ENCODE results near the gene VAV3.

VAV3 gene

DNA sequence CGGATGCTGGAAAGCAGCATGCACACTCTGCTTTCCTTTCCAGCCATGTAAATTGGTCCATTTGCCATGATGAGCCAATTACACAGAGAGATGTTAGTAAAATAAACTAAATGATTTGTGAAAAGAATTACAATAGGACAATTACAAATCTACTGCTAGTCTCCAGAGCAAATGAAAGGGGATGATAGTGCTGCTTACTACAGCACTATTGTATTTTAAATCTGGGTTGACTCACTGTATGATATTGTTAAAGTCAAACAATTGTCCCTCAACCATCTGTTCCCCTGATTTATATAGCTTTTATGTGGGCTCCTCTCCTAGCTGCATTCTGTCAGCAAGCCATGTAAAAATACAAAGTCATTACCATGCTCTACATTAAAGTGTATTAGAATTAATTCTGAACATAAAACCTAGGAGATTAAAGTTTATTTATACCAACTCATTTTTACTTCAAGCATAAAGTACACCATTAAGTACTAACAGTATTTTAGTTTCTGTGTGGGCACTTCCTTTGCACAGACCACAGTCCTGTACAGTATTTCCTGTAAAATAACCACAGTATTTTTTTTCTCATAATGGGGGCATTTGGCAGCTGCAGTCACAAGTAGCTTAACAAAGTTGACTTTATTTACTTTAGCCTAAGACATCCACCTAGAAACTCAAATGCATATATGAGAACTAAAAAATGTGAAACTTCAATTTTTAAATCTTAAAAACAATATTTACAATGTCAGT, 135.8 kb downstream of the VAV3 start:
- DNase-seq: peak; percentile 57

DNA sequence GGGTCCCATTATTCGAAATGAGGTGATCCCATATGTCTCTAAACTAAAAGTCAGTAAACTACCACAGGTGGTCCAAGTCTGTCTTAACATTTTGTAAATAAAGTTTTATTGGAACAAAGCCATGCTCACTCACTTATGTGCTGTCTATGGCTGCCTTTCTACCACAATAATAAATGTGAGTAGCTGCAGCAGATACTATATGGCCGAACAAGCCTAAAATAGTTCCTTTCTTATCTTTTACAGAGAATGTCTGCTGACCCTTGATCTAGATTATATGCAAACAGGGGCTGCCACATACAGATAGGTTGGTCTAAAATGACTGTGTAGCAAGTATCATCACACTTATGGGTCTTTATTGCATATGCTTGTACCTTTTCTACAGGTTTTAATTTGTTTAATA, 140.0 kb downstream of the VAV3 start:
- no peak for DNase-seq

DNA sequence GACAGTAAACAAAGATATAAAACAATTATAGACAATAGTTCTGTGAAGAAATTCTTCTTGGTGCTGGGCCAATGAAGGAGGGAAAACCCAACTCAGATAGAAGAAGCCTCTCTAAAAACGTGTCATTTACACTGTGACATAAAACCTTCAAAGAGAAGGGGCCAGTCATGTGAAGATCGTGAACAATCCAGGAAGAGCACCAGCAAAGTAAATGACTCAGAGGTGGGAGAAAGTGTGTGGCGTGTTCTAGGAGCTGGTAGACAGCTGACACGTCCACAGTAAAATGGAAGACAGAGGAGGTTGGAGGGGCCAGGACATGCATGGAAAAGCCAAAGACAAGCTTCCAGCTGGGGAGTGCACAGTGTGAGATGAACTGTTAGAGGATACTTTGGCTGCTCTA, 143.6 kb downstream of the VAV3 start:
- no peak for DNase-seq

DNA sequence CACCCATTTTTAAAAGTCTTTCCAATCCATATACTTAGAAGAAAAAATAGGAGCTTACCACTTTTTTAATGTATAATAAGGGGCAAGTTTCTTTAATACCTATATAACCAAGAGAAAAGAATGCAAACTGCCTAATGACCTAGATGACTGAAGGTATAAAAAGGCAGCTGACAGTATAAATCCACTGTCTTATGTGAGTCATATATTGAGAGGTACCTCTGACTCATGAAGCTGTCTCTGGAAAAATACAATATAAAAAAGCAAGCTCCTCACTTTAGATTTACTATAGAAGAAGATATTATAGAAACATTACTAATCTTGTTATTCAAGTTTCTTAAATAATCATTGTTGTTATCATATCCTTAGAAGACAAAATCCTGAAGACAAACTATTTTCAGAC, 144.2 kb downstream of the VAV3 start:
- DNase-seq: no peak

GRCh38 chr1:107817935-107818334, 147.0 kb downstream of the VAV3 start:
- DNase-seq: no peak

DNA sequence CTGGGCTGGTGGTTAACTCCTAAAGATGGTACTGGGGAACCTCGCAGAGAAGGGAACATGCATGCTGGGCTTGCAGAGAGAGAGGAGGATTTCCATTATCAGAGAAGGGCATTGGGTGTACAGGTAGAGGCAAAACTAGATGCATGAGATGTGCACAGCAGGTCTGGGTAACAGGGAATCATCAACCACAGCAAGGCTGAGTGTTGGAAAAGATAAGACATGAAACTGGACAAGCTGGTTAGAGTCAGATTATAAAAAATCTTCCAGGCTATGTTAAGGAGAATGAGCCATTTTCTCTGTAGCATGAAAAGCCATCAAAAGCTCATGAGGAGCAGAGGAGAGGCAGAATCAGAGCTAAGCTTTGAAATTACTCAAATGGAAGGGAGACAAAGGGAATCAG, 147.8 kb downstream of the VAV3 start:
- no peak for DNase-seq

- no peak for DNase-seq
These were observed 154.6 kb downstream of the VAV3 start for GRCh38 chr1:107810291-107810951.

DNA sequence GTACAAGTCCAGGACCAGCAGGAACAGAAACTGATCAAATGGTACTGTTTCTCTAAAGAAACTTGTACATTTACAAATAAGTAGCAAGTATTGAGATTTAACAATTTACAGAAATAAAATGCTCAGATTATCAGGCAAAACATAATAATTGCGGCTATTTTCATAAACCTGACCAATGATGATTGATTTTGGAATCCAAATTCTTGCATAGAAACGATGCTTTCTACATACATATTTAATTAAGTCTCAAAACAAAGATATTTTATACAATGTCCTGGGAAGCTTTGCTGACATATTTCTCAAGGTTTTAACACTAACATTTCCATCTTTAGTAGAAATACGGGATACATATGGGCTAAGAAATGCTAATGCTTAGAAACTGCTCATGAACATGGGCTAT, 157.1 kb downstream of the VAV3 start:
- DNase-seq: no peak

DNA sequence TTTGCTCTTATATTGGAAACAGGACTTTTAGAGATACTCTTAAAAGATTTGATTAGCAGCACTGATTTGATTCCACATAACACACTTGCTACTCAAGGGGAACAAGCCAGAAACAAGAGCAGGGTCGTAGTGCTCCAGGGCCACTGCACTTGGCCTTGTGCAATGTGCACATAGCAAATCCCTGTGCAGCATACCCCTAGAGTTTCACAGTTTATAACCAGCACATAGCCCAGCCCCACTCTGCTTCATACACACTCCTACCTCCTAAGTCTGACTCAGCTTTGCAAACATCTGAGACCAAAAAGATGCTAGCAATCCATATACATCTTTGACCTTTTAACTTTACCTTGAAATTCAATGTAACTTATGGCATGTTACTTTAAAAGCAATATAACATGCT, 157.6 kb downstream of the VAV3 start:
- DNase-seq: no peak

DNA sequence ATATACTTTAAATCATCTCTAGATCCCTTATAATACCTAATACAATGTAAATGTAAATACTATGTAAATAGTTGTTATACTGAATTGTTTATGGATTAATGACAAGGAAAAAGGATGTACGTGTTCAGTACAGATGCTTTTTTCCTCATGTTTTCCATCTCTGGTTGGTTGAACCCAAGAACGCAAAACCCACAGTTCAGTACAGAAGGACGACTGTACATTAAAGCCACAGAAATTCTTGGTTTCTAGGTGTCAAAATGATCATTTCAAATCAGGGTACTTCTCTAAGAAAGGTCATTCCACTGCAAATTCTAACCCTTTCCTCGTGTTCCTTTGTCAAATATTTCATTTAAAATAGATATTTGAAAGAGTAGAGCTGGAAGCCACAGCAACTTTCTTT, 158.1 kb downstream of the VAV3 start:
- DNase-seq: no peak

- DNase-seq: no peak
These were observed 160.2 kb downstream of the VAV3 start for GRCh38 chr1:107804741-107805140.

GRCh38 chr1:107804134-107804533, 160.8 kb downstream of the VAV3 start:
- no peak for DNase-seq

- DNase-seq: no peak
These were observed 161.4 kb downstream of the VAV3 start for GRCh38 chr1:107803579-107803978.

GRCh38 chr1:107802654-107803053, 162.3 kb downstream of the VAV3 start:
- no peak for DNase-seq

DNA sequence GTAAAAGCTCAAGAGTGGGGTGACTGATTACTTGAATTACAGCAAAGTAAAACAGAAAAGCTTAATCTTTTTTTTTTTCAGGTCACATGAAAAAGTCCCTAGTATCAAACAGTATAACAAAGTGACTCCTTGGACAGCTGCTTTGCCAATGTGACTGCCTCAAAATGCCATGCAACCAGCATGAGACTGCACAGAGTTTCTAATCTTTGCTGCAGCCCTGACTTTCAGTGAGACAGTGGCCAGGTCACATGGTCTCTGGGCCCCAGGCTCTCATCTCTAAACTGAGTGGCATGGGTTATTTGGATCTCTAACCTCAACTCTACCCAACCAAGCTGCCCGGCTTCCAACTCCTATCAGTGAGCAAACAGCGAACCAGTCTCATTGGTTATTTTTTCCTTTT, 169.0 kb downstream of the VAV3 start:
- no peak for DNase-seq

DNA sequence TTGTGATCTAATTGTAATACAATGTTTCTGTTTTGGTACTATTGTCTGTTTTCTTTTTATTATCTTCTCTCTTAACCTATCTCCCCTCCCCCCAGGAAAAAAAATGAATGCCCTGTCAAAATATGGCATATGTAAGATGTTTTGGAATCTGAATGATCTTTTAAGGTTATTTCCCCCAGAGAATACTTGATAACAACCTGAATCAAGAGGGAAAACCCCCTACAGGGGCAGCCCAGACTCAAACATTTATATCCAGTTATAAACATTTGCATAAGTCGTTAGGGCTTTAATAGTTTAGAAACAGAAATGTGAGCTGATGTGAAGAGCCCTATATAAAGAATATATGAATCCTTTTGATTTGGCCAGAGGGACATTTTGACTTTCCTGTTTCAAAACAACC, 169.5 kb downstream of the VAV3 start:
- no peak for DNase-seq

GRCh38 chr1:107794571-107794970, 170.4 kb downstream of the VAV3 start:
- DNase-seq: no peak

GRCh38 chr1:107793896-107794453, 171.0 kb downstream of the VAV3 start:
- no peak for DNase-seq

DNA sequence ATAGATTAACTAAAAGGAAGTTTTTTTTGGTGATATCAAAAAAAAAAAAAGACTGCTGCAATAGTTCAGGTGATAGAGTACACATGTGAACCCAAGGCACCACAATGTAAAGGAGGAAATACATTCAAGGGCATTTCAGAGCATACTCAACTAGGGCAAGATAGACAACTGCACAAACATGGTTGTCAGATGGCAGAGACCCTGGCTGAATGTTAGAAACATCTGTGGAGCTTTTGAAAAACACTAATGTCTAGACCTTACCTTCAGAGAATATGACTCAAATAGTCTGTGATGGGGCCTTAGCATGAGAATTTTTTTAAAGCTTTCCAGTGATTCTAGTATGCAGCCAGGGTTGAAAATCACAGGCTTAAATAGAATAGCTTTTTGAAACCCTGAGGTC, 173.6 kb downstream of the VAV3 start:
- no peak for DNase-seq

DNA sequence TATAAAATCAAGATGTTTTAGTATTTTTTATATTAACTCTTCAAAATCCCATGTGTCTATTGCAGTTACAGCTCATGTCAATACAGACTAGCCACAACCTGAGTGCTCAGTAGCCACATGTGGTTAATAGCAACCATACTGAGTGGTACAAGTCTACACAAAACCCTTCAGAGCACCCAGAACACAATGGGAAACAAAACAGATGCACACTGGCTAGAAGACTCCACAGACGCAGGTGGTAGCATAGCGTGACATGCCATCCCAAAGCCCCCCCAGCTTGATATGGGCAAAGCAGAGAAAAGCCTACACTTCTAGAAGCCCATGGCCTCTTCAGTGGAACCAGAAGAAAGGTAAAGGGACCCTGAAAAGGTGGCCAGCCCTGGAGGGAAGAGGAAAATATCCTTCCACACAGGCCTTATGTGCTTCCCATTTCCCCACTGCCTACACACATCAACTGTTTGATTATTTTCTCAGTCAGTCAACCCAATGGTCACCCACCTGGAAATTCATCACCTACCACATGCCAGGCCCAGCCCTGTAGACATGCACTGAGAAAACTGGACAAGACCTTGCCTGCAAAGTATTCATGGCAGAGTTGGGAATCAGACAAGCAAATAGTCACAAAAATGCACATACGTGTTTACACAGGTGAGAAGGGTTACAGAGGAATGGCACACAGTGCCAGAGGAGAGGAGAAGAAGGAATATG, 175.0 kb downstream of the VAV3 start:
- no peak for DNase-seq

- no peak for DNase-seq
These were observed 176.5 kb downstream of the VAV3 start for GRCh38 chr1:107788206-107789202.

DNA sequence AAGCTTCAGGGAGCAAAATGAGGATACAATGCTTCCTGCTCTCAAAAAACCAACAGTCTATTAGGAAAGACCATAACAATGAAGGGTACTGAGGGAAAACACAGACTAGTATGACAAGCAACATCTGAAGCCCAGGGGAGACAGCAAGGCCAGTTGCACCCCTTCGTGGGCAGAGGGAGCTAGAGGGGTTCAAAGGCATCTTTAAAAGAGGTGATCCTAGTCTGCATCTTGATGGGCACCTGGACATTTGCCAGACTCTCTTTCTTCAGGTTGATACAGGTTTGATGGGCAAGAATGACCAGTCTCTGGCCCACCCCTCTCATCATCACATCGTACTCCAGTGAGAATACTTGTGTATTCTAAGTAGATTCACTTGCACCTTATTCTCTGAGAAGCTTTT, 177.7 kb downstream of the VAV3 start:
- no peak for DNase-seq
